GM19397 (cell line): ENCODE measurements around the gene GYS1.

ENCODE experiments used
- ATAC-seq: cut with Tn5 transposase; IDR thresholded peaks from one replicate; pipeline ENCODE4 v1.9.1; 2021; ENCODE audit warnings: mild to moderate bottlenecking, moderate library complexity; ENCODE audit not compliant: unreplicated experiment

The GYS1 gene

GRCh38 chr19:48990400-48990799 lies 2.7 kb downstream of the GYS1 start:
- no peak for ATAC-seq

DNA sequence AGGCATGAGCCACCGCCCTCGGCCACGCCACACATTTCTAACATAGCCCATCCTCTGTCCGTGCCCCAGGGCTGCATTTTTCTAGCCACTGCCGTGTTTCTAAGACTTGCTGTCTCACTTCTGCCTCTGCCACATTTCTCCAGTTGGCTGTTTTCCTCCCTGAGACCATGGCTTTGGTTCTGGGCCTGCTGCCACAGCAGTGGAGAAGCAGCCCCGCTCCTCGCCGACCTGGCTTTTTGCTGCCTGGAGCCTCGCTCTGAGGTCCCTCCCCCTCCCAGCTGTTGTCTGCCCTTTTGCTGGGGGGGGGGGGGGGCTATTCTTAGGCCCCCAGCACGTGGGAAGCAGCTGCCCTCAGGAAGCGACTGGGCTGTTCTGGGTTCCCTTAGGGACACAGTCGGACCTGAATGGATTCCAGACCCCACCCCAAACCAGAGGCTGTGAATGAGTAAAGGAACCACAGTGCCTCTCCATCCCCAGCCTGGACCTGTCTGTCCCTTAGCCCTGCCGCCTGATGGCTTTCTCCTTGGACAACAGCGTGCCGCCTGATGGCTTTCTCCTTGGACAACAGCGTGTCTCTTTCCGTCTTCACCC lies 3.3 kb downstream of the GYS1 start:
- no peak for ATAC-seq

- no peak for ATAC-seq
Observed at GRCh38 chr19:48988860-48989259, 4.2 kb downstream of the GYS1 start.

DNA sequence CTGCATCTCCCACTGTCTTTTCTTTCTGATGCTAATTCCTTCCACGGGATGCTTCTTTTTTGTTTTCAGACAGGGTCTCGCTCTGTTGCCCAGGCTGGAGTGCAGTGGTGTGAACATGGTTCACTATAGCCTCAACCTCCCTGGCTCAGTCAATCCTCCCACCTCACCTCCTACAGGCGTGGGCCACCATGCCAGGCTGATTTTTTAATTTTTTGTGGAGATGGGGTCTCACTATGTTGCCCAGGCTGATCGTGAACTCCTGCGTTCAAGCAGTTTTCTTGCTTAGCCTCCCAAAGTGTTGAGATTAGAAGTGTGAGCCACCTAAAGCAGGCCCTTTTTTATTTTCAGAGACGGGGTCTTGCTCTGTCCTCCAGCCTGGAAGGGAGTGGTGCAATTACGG lies 4.8 kb downstream of the GYS1 start:
- ATAC-seq = no peak

DNA sequence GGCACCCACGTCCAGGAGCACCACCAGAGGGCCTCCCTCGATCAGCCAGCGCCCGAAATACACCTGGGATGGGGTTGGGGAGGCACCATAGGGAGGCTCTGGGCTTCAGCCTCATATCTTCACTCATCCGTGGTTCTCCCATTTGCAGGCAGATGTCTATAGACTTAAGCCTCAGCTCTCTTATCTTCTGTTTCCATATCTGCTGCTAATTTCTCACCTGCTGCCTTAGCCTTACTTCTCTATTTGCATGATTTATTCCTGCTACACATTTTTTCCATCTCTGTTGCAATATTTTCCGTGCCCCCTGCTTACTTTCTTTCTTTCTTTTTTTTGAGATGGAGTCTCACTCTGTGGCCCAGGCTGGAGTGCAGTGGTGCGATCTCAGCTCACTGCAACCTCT lies 5.8 kb downstream of the GYS1 start:
- no peak for ATAC-seq

DNA sequence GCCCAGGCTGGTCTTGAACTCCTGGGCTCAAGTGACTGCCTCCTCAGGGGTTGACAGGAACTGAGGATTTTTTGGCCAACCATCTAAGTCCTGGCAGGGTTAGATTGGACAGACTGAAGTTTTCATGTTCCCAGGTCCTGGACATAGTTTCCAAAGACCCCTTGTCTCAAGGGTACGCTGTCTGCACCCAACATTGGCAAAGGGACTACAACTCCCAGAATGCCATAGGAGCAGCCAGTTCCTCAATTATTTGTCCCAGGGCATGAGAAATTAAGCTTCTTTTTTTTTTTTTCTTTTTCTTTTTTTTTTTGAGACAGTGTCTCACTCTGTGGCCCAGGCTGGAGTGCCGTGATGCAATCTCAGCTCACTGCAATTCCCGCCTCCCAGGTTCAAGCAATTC lies 6.9 kb downstream of the GYS1 start:
- ATAC-seq = no peak

- no peak for ATAC-seq
Observed at GRCh38 chr19:48985711-48986110, 7.4 kb downstream of the GYS1 start.

GRCh38 chr19:48982280-48982679 lies 10.8 kb downstream of the GYS1 start:
- ATAC-seq = no peak

- ATAC-seq = no peak
Observed at GRCh38 chr19:48977061-48977460, 16.0 kb downstream of the GYS1 start.

GRCh38 chr19:48975947-48976847 lies 16.9 kb downstream of the GYS1 start:
- no peak for ATAC-seq

DNA sequence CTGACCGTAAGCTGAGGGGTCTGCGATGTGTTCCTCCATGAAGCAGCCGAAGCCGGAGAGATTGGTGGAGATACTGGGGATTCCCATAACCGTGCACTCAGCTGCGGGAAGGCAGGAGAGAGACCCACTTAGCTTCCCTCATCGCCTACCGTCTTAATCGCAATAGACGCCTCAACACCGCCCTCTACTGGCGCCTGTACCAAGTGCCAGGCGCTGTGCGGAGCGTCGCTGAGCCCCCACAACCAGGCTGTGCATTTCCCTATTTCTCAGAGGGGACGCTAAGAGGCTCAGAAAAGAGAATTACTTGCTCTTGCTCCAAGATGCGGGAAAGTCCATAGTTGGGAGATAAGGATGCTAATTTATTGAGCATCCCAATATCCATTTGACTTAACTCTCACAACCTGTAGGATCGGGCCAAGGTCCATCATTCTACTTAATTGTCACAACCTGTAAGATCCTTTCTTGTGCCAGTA lies 22.1 kb downstream of the GYS1 start:
- no peak for ATAC-seq

GRCh38 chr19:48970139-48970766 lies 22.9 kb downstream of the GYS1 start:
- ATAC-seq = no peak

GRCh38 chr19:48969276-48970138 lies 23.6 kb downstream of the GYS1 start:
- no peak for ATAC-seq

GRCh38 chr19:48968813-48969218 lies 24.3 kb downstream of the GYS1 start:
- ATAC-seq = no peak

DNA sequence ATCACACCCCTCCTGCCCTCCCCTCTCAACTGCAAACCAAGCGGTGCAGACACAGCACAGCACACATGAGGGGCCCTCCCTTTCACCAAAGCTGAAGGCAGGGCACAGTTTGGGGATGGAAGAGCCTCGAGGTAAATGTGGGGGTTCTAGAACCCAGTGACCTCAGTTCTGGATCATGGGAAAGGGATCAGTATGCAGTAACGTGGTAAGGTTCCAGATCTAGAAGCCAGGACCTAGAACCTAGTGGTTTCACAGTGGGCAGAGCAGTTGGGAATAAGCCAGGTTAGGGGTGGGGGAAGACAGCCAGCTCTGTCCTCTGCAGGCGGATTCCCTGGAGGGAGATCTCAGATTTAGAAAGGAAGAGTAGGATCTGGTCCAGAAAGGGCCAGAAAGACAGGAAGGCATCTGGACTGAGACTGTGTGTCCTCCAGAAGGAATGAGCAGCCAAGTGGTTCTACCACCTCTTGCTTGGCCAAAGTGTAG lies 24.9 kb downstream of the GYS1 start:
- ATAC-seq = no peak

GRCh38 chr19:48967346-48968178 lies 25.5 kb downstream of the GYS1 start:
- ATAC-seq = no peak

DNA sequence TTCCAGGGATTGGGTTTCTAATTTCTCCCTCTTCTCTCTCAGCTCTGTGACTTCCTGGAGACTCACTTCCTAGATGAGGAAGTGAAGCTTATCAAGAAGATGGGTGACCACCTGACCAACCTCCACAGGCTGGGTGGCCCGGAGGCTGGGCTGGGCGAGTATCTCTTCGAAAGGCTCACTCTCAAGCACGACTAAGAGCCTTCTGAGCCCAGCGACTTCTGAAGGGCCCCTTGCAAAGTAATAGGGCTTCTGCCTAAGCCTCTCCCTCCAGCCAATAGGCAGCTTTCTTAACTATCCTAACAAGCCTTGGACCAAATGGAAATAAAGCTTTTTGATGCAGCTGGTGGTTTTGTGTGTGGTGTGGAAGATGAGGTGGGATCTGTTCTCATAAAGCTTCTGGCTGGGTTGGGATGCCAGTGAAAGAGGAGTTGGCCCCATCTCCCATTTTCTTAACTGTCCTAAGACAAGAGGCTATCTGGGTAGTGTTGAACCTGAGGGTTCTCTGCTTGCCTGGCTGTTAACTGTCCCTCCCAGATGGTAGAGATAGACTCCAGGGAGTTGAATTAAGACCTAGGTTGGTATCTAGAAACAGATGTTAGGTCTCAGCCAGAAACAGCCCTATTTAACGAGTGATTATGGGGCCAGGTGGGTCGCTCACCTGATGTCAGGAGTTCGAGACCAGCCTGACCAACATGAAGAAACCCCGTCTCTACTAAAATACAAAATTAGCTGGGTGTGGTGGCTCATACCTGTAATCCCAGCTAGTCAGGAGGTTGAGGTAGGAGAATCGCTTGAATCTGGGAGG lies 26.4 kb downstream of the GYS1 start:
- ATAC-seq = no peak

DNA sequence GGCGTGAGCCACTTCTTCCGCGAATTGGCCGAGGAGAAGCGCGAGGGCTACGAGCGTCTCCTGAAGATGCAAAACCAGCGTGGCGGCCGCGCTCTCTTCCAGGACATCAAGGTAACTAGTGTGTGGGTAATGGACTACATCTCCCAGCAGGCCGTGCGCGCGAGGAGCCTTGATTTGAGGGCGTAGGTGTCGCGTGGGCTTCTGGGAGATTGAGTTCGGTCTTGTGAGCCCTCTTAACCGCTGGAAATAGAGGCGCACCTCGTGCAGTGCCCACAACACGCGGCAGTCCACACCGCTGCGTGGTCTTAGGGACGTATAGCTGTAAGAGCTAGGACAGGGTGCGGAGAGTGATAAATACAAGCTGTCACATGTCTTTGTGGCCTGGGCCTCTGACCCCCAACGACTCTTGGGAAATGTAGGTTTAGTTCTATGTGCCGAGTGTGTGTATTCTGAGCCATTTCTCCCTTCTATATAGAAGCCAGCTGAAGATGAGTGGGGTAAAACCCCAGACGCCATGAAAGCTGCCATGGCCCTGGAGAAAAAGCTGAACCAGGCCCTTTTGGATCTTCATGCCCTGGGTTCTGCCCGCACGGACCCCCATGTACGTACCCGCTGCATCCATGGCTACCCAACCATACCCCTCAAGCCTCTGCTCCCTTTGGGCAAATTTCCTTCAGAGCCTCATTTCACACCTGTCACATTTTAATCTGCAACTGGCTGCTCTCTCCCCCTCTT lies 27.1 kb downstream of the GYS1 start:
- ATAC-seq = peak; percentile 27
